ENCODE data around the gene EMP1. TPM values are rescaled to one million over a fixed set of nuclear protein-coding genes. Genes with fewer than 3 reads are reported as not detected.

Gene EMP1
- polyA plus RNA-seq, 1 experiment, result 209 TPM

- no peaks in the 10 kb centered on the region for H3K27me3 ChIP-seq (ENCODE audit: control insufficient read depth, insufficient read depth, low read length)
- H3K4me3 ChIP-seq (ENCODE audit: low read depth, low read length), result no peak overlapping the region
- no peak for DNase-seq (ENCODE audit: low read depth, low spot score)
- no peaks in the 10 kb centered on the region for H3K9me3 ChIP-seq (ENCODE audit: control insufficient read depth, insufficient read depth, low read length)
- no peak overlapping the region for H3K27ac ChIP-seq (ENCODE audit: low read depth, low read length)
- ChIA-PET CTCF (interaction anchor here (2.5 kb wide), 1 partner anchor 18 kb away, joined by 9 read pairs; no protein-coding TSS in a partner anchor), POLR2A (no interaction called here)
- no peak for TF ChIP-seq CTCF (IDR thresholded peaks at IDR 0.05; ENCODE audit: low read depth, low read length)
These were observed 41.7 kb downstream of the EMP1 start for GRCh38 chr12:13238204-13238603.

GRCh38 chr12:13241833-13242488 lies 45.4 kb downstream of the EMP1 start:
- H3K4me3 ChIP-seq (ENCODE audit: low read depth, low read length), result no peak overlapping the region
- DNase-seq (ENCODE audit: low read depth, low spot score), result no peak
- H3K27me3 ChIP-seq (ENCODE audit: control insufficient read depth, insufficient read depth, low read length), result no peaks in the 10 kb centered on the region
- TF ChIP-seq CTCF (IDR thresholded peaks at IDR 0.05; ENCODE audit: low read depth, low read length), result no peak
- ChIA-PET POLR2A (no interaction called here), CTCF (interaction anchor here (5.7 kb wide), 1 partner anchor 14 kb away, joined by 61 read pairs; no protein-coding TSS in a partner anchor)
- no peaks in the 10 kb centered on the region for H3K9me3 ChIP-seq (ENCODE audit: control insufficient read depth, insufficient read depth, low read length)
- no peak overlapping the region for H3K27ac ChIP-seq (ENCODE audit: low read depth, low read length)

- Histone ChIP-seq H3K27ac (ENCODE audit: low read depth, low read length) (peak overlapping the region; percentile 59), H3K27me3 (ENCODE audit: control insufficient read depth, insufficient read depth, low read length) (no peaks in the 10 kb centered on the region), H3K4me3 (ENCODE audit: low read depth, low read length) (no peak overlapping the region), H3K9me3 (ENCODE audit: control insufficient read depth, insufficient read depth, low read length) (no peaks in the 10 kb centered on the region)
- ChIA-PET CTCF (interaction anchor here (1.0 to 5.7 kb wide), 2 partner anchors 13 to 35 kb away, joined by 3 to 61 read pairs; no protein-coding TSS in a partner anchor), POLR2A (interaction anchor here (0.5 kb wide), 1 partner anchor 342 kb away, joined by 5 read pairs; no protein-coding TSS in a partner anchor)
- DNase-seq (ENCODE audit: low read depth, low spot score), result no peak
- no peak for TF ChIP-seq CTCF (IDR thresholded peaks at IDR 0.05; ENCODE audit: low read depth, low read length)
These were observed 46.4 kb downstream of the EMP1 start for GRCh38 chr12:13242936-13243335.

- peak; percentile 45 for DNase-seq (ENCODE audit: low read depth, low spot score)
- ChIA-PET CTCF (interaction anchor here (1.0 to 5.7 kb wide), 2 partner anchors 12 to 34 kb away, joined by 3 to 61 read pairs; no protein-coding TSS in a partner anchor), POLR2A (no interaction called here)
These were observed 47.1 kb downstream of the EMP1 start for GRCh38 chr12:13243516-13244070.

More at GRCh38 chr12:13243516-13244070, 47.1 kb downstream of the EMP1 start:
- Histone ChIP-seq H3K4me3 (ENCODE audit: low read depth, low read length) (no peak overlapping the region), H3K27ac (ENCODE audit: low read depth, low read length) (peak overlapping the region; percentile 59), H3K9me3 (ENCODE audit: control insufficient read depth, insufficient read depth, low read length) (no peaks in the 10 kb centered on the region), H3K27me3 (ENCODE audit: control insufficient read depth, insufficient read depth, low read length) (no peaks in the 10 kb centered on the region)
- TF ChIP-seq CTCF (IDR thresholded peaks at IDR 0.05; ENCODE audit: low read depth, low read length), result no peak

Measured in AG04450 (cell line).